Sigmoid colon (tissue), 7 donors: ENCODE results near the gene COLEC12. TPM values are rescaled to one million over a fixed set of nuclear protein-coding genes. Genes with fewer than 3 reads are reported as not detected.

ENCODE experiments used
- DNase-seq: peaks from one replicate; pipeline ENCODE4 v3.0.0-alpha.2; 2019
- H3K27ac ChIP-seq, 4 donors: fragments of 200-600 bp; sonication (generic); one replicate each; pipeline ENCODE4 v1.5.1; 2016 to 2019; ENCODE audit warnings: mild to moderate bottlenecking in 1 of 4
- H3K27me3 ChIP-seq, 3 donors: fragments of 200-600 bp; sonication (generic); one replicate each; pipeline ENCODE4 v1.5.1; 2019; ENCODE audit warnings: mild to moderate bottlenecking in 1 of 3
- H3K36me3 ChIP-seq, 4 donors: fragments of 200-600 bp; sonication (generic); one replicate each; pipeline ENCODE4 v1.5.1; 2016 to 2019
- H3K4me1 ChIP-seq, 4 donors: fragments of 200-600 bp; sonication (generic); one replicate each; pipeline ENCODE4 v1.5.1; 2017 to 2019
- H3K4me3 ChIP-seq, 4 donors: fragments of 200-600 bp; sonication (generic); one replicate each; pipeline ENCODE4 v1.5.1; 2017 to 2019; ENCODE audit warnings: mild to moderate bottlenecking in 2 of 4, moderate library complexity in 1 of 4
- H3K9me3 ChIP-seq, 4 donors: fragments of 200-600 bp in 3 of 4; sonication (generic) in 3 of 4; one replicate each; pipeline versions ENCODE4 v1.5.1 to v1.6.1; 2013 to 2019
- CTCF ChIP-seq, 4 experiments: fragments of 450-650 bp in 3 of 4; fragments of 200-600 bp in 1 of 4; IDR thresholded peaks; one replicate each; pipeline ENCODE4 v1.5.1; 2016 to 2019; ENCODE audit warnings: antibody characterized with exemption in 4 of 4, mild to moderate bottlenecking in 3 of 4, moderate library complexity in 2 of 4
- EP300 ChIP-seq, 4 donors: sonication (generic); formaldehyde crosslinking; IDR thresholded peaks; one replicate each; pipeline ENCODE4 v1.6.1; 2017; ENCODE audit warnings: antibody characterized with exemption in 4 of 4
- POLR2A ChIP-seq, 2 donors: fragments of 450-650 bp; IDR thresholded peaks; one replicate each; pipeline ENCODE4 v1.6.1; 2016; ENCODE audit warnings: antibody characterized with exemption in 2 of 2, mild to moderate bottlenecking in 2 of 2, moderate library complexity in 2 of 2
- POLR2AphosphoS5 ChIP-seq, 4 donors: sonication (generic); formaldehyde crosslinking; IDR thresholded peaks; one replicate each; pipeline ENCODE4 v1.6.1; 2017; ENCODE audit warnings: antibody characterized with exemption in 4 of 4
- WGBS, 2 donors: extraction: QIAGEN DNeasy Blood & Tissue Kit; methylation state at CpG; one replicate each; pipeline ENCODE4 v1.1.7; 2013; 5-methylcytosine and 5-hydroxymethylcytosine counted together
- intact Hi-C: fragments of 100-400 bp; cut with DNase I; formaldehyde crosslinking; loops from one replicate; pipeline ENCODE4 v1.15.1; 2023
- polyA plus RNA-seq, 3 donors: library from polyadenylated mRNA; stranded (reverse); fragments of 200-250 nt; gene quantifications; one replicate each; pipeline ENCODE4 v1.2.3, GENCODE V29; 2013
- total RNA-seq, 4 donors: library from RNA; depleted of rRNA; stranded (reverse); fragments of >200 nt; gene quantifications; one replicate each; pipeline ENCODE4 v1.1.0, GENCODE V29; 2016
- donor health status: healthy with polysubstance abuse.
- donor health status: Bipolar disorder and iron deficiency.
- donor health status: healthy.

COLEC12 gene
- total and polyA plus RNA-seq, 7 donors = 0.69 to 24.7 (median 15.9) TPM

GRCh38 chr18:433298-433697 is 67.2 kb downstream of the COLEC12 start:
- H3K36me3 ChIP-seq = no peaks in the 10 kb centered on the region
- DNase-seq = no peak
- H3K27ac ChIP-seq = peak overlapping the region in 2 of 4 donors; percentile 22 to 40
- H3K4me1 ChIP-seq = peaks cover 0 to 20% (median 4%) of the 10 kb centered on the region in 4 donors
- H3K4me3 ChIP-seq = no peak overlapping the region
- H3K9me3 ChIP-seq = no peaks in the 10 kb centered on the region
- TF ChIP-seq CTCF (IDR thresholded peaks at IDR 0.05) = no peak
- no peak for TF ChIP-seq EP300 (IDR thresholded peaks at IDR 0.05)
- no peak for TF ChIP-seq POLR2AphosphoS5 (IDR thresholded peaks at IDR 0.05)
- TF ChIP-seq POLR2A (IDR thresholded peaks at IDR 0.05) = no peak
- intact Hi-C loops = no loop called here
- no peaks in the 10 kb centered on the region for H3K27me3 ChIP-seq
- 73 to 78% methylated on average over 3 of the region's 3 CpGs for WGBS, 2 donors

GRCh38 chr18:432791-433190 is 67.7 kb downstream of the COLEC12 start:
- no peaks in the 10 kb centered on the region for H3K9me3 ChIP-seq
- no peak overlapping the region for H3K4me3 ChIP-seq
- 70 to 71% methylated on average over 4 of the region's 4 CpGs for WGBS, 2 donors
- H3K27ac ChIP-seq = peak overlapping the region in 1 of 4 donors; percentile 40
- DNase-seq = no peak
- no peaks in the 10 kb centered on the region for H3K36me3 ChIP-seq
- H3K4me1 ChIP-seq = peaks cover 0 to 20% (median 4%) of the 10 kb centered on the region in 4 donors
- TF ChIP-seq POLR2A (IDR thresholded peaks at IDR 0.05) (no peak), CTCF (IDR thresholded peaks at IDR 0.05) (no peak), EP300 (IDR thresholded peaks at IDR 0.05) (no peak), POLR2AphosphoS5 (IDR thresholded peaks at IDR 0.05) (no peak)
- no peaks in the 10 kb centered on the region for H3K27me3 ChIP-seq
- intact Hi-C loops = no loop called here

- WGBS, 2 donors = 2 to 49% methylated on average over 1 of the region's 1 CpG
- Histone ChIP-seq H3K27me3 (no peaks in the 10 kb centered on the region), H3K36me3 (no peaks in the 10 kb centered on the region), H3K27ac (no peak overlapping the region), H3K4me1 (peaks cover 0 to 18% (median 4%) of the 10 kb centered on the region in 4 donors), H3K9me3 (no peaks in the 10 kb centered on the region), H3K4me3 (no peak overlapping the region)
- intact Hi-C loops = no loop called here
- no peak for DNase-seq
- TF ChIP-seq EP300 (IDR thresholded peaks at IDR 0.05) (no peak), POLR2A (IDR thresholded peaks at IDR 0.05) (no peak), CTCF (IDR thresholded peaks at IDR 0.05) (no peak), POLR2AphosphoS5 (IDR thresholded peaks at IDR 0.05) (no peak)
These were observed 71.5 kb downstream of the COLEC12 start for GRCh38 chr18:429030-429429.

- Histone ChIP-seq H3K4me1 (peaks cover 0 to 8% (median 0%) of the 10 kb centered on the region in 4 donors), H3K4me3 (no peak overlapping the region), H3K27me3 (no peaks in the 10 kb centered on the region), H3K9me3 (no peaks in the 10 kb centered on the region), H3K36me3 (no peaks in the 10 kb centered on the region), H3K27ac (peak overlapping the region in 2 of 4 donors; percentile 45 to 48)
- peak; percentile 74 for DNase-seq
- intact Hi-C loops = no loop called here
- WGBS, 2 donors = 81 to 84% methylated on average over 8 of the region's 8 CpGs
- no peak for TF ChIP-seq POLR2A (IDR thresholded peaks at IDR 0.05)
- TF ChIP-seq POLR2AphosphoS5 (IDR thresholded peaks at IDR 0.05) = peak in 2 of 4 donors; percentile 16 to 31
These were observed 73.5 kb downstream of the COLEC12 start for GRCh38 chr18:427005-427404.

GRCh38 chr18:425106-425745 is 75.3 kb downstream of the COLEC12 start:
- no peaks in the 10 kb centered on the region for H3K9me3 ChIP-seq
- no peak for DNase-seq
- TF ChIP-seq POLR2AphosphoS5 (IDR thresholded peaks at IDR 0.05) = no peak
- no peak for TF ChIP-seq POLR2A (IDR thresholded peaks at IDR 0.05)
- no peak for TF ChIP-seq CTCF (IDR thresholded peaks at IDR 0.05)
- no peak for TF ChIP-seq EP300 (IDR thresholded peaks at IDR 0.05)
- intact Hi-C loops = no loop called here
- 72 to 87% methylated on average over 7 of the region's 7 CpGs for WGBS, 2 donors
- H3K27ac ChIP-seq = no peak overlapping the region
- H3K4me3 ChIP-seq = no peak overlapping the region
- no peaks in the 10 kb centered on the region for H3K27me3 ChIP-seq
- H3K4me1 ChIP-seq = peaks cover 0 to 17% (median 0%) of the 10 kb centered on the region in 4 donors
- H3K36me3 ChIP-seq = no peaks in the 10 kb centered on the region
